ENCODE data around the gene TYRP1. TPM values are rescaled to one million over a fixed set of nuclear protein-coding genes. Genes with fewer than 3 reads are reported as not detected.

The TYRP1 gene
- total RNA-seq, 1 donor from 2014 or later, result not detected

DNA sequence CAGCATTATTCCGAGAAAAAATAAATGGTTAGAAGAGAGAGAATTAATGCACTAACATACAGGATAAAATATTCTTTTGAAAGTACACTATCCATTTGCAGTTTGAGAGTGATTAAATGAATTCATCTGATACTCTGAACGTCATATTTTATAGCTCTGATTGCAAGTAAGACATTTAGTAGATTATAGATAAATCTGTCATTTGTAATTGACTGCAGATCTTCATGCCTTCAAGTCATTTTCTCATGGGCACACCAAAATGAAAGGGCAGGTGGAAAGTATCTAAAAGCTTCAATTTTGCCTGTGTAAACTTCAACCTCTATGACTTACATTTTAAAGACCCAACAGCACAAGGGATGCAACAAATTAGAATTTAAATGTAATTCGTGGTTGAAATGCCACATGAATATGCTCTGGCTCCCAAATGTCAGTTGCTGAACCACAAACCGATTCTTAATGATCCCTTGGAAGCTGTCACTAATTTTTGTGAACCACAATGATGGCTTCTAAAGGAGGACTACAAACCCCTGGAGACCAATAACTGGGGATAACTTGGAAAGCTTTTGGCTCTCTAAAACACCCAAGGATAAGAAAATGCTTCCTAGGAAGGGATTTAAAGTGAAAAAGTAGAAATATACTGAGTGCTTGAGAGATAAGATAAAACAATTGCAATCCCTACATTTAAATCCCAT lies 3.9 kb downstream of the TYRP1 start:
- intact Hi-C loops (cut with micrococcal nuclease), result no loop called here

DNA sequence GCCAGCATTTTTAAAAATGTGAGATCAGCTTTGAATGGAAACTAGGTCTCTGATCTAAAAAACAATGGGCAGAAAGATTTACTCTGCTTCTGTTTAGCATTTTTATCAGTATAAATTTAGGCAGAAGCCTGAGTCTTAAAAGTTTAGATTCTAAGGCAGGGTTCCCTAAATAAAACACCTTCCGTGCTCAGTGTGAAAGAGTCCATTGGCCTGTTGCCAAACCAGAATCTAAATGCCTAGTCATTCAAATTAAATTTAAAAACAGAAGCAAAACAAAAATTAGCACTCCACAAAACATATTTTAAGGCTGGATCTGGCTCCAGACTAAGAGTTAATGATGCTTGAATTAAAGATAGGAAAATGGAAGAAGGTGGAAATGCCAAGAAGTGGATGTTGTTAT lies 4.5 kb downstream of the TYRP1 start:
- intact Hi-C loops (cut with micrococcal nuclease), result no loop called here

DNA sequence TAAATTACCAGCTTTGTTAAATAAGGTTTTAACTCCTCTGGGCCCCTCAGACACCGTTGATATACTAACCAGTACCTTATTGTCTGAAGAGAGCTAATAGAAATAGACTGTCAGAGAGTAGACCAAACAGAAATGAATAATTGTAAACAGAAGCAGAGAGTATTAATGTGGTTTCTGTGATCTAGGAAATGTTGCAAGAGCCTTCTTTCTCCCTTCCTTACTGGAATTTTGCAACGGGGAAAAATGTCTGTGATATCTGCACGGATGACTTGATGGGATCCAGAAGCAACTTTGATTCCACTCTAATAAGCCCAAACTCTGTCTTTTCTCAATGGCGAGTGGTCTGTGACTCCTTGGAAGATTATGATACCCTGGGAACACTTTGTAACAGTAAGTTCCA lies 5.1 kb downstream of the TYRP1 start:
- intact Hi-C loops (cut with micrococcal nuclease), result no loop called here

DNA sequence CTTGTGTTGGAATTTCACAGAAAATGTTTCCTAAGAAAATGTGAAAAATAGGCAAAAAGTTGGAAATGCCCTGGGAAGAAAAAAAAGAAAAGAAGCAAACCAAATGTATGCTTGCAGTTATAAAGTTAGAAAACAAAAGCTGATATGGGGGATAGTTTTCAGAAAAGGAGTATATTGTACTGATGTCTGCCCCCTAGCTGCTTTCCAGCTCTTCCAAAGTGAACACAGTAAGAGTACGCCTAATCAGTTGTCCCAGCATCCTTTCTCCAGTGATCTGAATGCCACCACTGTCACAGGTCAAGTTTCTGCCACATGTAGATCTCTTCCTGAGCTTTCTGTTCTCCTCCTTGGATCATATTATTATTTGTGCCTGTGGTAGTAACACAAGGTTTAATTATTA lies 5.8 kb downstream of the TYRP1 start:
- intact Hi-C loops (cut with micrococcal nuclease), result no loop called here

DNA sequence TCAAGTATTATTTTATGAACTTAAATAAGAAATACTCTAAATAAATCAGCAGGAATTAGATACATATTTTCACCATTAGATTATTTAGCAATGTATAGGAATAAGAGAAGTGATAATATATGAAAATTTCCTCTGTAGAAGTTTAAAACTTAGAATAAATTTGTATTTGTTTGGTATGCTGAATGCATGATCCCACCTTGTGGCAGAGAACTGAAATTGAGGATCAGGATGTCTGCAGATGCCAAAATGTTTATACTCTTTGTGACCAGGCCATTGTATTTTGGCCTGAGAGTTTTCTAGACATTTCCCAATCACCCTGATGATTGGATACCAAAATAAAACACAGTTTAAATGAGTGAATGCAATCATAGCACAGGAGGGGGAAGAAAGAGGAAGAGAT lies 6.3 kb downstream of the TYRP1 start:
- intact Hi-C loops (cut with micrococcal nuclease), result no loop called here

DNA sequence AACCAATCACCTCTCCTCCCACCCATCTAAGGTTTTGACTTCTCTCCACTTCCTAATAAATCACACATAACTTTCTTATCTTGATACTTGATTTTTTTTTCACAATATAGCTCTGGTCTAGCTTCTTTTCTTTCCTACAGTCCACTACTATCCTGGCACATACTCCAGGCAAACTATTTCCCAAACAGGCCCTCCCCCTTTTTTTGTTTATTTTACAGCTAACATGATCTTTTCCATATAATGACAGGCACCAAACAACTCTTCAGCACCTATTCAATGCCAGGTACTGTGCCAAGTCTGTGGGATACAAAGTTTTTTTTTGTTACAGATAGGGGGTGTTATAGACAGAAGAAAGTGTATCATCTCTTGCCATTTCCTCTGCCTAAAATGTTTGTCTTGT lies 7.9 kb downstream of the TYRP1 start:
- intact Hi-C loops (cut with micrococcal nuclease), result no loop called here

DNA sequence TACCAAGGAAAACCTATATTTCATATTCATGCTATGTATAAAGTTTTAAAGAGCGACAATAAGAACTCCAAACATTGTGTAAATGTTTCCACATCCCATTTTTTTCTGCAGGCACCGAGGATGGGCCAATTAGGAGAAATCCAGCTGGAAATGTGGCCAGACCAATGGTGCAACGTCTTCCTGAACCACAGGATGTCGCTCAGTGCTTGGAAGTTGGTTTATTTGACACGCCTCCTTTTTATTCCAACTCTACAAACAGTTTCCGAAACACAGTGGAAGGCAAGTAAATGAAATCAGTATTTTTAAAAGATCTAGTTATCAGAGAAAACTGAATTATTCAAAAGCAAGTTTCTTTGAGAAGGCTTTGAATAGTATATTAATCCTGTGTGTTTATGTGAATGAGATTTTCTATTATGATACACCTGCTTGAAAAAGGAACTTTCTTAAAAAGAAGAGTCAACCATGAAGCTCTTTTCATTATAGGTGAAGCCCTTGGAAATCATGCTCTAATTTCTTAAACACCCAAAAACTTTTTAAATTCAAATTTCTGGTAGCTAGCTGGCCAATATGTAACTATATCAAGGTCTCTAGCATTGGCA lies 9.1 kb downstream of the TYRP1 start:
- intact Hi-C loops (cut with micrococcal nuclease), result no loop called here

DNA sequence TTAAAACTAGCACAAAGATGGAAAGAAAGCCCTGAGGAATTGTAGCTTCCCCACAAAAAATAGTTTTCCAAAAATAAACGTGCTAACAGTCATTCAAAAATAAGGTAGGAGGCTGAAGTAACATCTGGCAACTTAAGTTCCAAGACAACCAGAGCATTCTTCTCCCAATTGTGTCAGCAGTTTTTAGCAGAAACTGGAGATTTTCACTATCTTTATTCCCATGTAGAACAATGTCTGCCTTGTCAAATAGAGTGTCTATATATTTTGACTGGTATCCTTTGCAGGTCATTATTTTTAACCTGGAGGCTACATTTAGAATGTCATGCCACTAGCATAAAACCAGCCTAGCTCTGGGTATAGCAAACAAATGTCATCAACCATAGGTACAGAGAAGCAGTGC lies 10.8 kb downstream of the TYRP1 start:
- intact Hi-C loops (cut with micrococcal nuclease), result no loop called here

DNA sequence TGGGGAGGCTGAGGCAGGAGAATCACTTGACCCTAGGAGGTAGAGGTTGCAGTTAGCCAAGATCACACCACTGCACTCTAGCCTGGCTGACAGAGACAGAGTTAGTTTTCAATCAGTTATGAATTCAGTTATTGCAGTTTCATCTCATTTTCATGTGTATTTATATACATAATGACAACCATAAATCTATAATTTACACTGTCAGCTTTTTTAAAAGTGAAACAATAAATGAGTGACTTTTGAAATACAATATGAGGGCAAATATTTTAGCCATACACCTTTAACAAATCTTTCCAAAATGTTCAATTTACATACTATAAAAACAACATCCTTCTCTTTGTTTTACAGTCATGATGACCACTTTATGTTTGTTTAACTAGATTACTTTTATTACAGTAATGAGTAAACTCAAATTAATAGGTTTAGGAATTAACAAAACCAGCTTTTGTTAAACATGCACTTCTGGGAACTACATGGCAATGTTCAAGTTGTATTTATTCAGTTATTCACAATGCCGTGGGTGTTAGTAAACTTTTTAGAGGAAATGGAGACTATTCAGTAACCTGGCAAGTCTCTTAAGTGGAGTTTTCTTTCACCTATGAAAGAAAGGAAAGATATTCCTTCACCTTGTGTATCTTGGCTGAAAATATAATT lies 12.7 kb downstream of the TYRP1 start:
- intact Hi-C loops (cut with micrococcal nuclease), result no loop called here

DNA sequence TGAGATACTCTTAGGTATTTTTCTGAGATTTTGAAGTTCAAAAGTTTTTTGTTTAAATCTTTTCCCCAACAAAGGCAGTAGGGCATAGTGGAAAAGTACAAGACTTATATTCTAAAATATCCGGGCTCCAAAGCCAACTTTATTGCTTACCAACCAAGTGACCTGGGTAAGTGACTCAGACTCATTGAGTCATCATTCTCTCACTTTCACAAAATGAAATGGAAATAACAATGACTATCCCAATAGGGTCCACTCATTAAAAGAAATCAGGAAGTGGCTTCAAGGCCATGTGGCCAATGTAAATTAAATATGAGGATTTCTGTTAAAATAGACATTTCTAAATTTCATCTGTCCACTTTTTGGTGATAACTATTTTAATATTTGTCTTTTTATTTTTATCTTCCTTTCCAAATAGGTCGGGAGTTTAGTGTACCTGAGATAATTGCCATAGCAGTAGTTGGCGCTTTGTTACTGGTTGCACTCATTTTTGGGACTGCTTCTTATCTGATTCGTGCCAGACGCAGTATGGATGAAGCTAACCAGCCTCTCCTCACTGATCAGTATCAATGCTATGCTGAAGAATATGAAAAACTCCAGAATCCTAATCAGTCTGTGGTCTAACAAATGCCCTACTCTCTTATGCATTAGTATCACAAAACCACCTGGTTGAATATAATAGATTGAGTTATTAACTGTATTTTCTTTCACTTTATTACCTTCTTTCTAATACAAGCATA lies 15.5 kb downstream of the TYRP1 start:
- intact Hi-C loops (cut with micrococcal nuclease), result no loop called here

DNA sequence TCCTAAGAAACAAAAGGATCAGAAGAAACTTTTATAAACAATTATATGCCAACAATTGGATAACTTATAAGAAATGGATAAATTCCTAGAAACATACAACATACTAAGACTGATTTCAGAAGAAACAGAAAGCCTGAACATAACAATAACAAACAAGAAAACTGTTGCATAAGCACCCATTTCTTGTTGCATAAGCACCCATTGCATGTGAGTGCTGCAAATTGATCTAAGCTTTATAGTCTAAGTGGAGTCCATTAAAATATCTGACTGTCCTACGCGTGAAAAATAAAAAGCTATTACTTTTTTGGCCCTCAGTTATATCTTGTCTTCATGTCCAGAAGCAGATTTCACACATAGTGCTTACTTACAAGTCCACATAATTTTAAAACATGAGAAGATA lies 19.3 kb downstream of the TYRP1 start:
- intact Hi-C loops (cut with micrococcal nuclease), result no loop called here

DNA sequence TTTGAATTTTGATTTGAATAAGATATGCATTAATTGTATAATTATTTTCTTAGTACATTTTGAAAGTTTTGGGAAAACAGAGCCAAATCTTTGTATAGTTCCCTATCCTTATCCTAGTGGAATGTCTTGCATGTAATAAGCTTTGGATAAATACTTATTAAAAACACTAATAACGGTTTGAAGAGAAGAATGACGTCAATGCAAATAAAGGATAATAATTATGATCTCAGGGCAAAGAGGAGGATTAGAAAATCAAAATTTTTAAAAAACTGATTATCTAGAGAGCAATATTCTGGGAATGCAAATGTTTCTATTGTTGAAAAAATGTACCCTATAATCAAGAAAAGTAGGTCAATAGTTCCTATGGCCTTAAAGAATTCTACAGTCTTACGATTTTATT lies 22.1 kb downstream of the TYRP1 start:
- intact Hi-C loops (cut with micrococcal nuclease), result no loop called here

DNA sequence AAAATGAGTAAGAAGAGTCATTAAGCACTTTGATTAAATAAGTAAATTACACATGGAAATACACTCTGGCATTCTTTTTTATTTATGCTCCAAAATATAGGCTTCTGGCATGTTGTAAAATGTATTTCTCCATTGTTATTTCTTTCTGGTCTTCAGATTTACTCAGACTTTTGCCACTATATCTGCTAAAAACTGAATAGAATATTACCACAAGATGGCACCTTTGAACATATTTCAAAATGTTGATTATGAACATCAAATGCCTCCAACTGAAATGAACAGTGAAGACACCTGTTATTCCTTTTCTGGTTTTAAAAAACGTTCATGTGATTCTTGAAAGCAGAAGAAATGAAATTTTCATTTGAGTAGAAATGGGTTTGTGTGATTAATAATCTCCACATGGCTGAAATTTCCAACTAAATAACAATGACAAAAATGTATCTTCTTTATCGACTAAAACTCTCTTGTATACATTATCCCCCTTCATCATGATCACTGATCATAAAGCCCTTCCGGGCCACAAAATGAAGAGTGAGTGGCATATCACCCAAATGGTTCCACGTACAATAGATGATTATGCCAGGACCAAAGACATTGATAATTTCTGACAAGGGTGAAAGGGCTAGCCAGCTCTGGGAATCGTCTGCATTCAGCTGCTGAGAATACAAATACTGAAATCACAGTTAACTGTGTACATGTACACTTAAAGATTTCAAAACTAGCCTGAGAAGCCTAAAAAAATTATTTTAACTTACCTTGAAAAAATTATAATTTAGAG lies 23.8 kb downstream of the TYRP1 start:
- intact Hi-C loops (cut with micrococcal nuclease), result no loop called here

DNA sequence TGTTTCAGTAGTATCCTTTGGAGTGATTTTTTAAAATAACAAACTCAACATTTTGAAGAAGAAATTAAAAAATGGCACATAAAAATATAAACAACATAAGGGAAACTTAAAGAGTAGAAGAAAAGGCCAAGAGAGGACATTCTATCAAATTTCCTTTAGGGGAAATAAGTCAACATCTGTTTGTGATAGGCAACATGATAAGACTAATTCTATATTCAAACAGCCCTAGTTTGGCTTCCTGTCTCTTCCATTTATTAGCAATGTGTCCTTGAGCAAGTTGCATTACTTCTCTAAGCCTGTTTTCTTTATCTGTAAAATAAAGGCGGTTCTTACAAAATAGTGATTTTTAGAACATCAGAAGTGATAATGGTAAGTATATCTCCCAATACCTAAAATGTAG lies 24.7 kb downstream of the TYRP1 start:
- intact Hi-C loops (cut with micrococcal nuclease), result no loop called here

DNA sequence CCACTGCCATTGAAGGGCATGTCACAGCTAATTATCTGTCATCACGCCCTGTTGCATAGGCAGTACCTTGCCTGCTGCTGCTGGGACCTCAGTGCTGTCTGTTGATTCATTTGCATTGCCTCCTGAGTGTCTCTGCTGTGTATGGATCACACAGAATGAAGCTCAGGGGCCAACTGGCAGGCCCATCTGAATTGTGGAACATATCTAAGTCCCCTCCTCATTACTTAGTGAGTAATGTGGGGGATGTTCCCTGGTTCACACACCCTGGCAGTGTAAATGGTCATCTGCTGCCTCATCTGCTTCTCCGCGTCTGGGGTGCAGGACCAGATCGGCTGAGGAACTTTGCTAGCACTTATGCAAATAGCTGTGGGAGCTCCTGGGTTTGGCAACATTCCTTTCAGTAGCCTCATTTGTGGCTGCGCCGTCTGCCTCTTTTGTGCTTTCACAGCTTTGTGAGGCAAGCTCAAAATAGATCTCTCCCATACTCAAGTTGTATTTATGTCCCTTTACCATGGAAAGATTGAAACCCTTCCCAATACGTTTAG lies 25.4 kb downstream of the TYRP1 start:
- intact Hi-C loops (cut with micrococcal nuclease), result no loop called here

DNA sequence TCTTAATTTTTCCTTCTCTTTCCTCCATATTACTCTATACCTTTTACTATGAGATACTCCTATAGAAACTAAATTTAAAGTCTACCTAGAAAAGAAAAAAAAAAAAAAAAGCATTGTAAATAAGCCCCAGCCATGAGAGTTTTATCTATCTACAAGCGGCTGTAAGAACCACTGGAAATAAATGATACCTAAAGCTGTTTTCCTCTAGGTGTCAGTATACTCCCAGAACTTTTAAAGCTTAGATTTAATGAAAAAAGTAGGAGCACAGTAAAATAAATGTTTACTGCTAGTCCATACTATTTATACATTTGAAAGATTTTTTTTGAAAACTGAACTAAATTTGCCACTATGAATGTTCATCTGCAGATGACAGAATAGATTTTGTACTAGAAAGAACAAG lies 26.2 kb downstream of the TYRP1 start:
- intact Hi-C loops (cut with micrococcal nuclease), result no loop called here

DNA sequence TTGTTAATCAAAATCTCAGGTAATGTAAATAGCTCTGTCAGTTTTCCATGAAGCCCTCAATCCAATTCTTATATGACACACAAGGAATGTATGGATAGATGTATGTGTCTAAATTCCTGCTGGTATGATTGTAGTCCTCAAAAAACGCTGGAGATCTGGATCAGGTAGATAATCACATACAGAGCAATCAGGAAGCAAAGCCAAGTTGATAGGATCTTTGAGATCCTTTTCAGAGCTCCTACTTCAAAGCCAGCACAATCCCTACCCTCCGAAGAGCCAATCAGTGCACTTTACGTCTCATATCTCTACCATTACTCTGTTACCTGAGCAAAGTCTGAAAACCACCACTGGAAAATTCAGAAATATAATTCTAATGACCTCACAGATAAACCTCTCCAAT lies 27.4 kb downstream of the TYRP1 start:
- intact Hi-C loops (cut with micrococcal nuclease), result loop anchor here (5.0 kb wide), 1 partner anchor 367 kb away; no protein-coding TSS in a partner anchor

DNA sequence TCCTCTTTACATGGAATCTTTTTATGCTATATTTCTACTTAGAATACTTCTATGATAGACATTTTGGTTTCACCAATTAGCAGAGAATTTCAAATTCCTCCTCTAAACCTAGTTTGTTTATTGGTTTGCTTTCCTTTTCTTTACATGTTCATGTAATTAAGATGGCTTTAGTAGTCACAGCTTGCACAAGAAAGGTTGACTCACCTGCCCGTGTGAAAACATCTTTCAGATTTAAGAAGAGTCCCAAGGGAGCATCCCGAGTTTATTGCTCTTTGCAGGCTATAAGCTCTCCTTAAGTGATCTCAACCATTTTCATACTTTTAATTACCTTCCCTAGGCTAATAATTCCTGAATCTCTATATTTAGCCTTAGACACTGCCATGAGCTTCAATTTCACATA lies 28.9 kb downstream of the TYRP1 start:
- intact Hi-C loops (cut with micrococcal nuclease), result loop anchor here (5.0 kb wide), 1 partner anchor 365 kb away; no protein-coding TSS in a partner anchor

DNA sequence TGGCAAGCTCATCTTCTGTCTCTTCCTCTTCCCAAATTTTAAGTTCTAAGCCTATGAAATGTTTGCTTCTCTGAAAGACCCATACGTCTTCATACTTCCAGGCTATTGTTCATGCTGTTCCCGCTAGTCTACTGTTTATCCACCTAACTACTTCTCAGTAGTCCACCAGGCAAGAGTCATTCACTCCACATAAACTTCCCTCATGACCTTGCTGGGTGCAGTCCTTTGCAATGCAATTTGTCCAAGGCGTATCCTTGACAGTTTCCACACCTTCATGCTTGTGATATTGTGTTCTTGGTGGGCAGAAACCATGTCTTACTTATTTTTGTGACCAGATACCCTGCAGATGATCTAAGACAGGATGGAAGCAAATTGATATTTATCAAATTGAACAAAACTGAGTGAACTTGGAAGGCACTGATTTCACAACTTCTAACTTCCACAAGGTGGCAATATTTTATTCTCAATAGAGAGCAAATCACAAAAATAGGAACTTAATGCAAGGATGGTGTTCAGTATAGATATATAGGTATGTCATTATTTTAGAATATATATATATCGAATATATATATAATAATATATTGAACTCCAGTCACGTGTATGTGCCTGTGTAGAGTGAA lies 30.3 kb downstream of the TYRP1 start:
- intact Hi-C loops (cut with micrococcal nuclease), result loop anchor here (5.0 kb wide), 1 partner anchor 364 kb away; no protein-coding TSS in a partner anchor

DNA sequence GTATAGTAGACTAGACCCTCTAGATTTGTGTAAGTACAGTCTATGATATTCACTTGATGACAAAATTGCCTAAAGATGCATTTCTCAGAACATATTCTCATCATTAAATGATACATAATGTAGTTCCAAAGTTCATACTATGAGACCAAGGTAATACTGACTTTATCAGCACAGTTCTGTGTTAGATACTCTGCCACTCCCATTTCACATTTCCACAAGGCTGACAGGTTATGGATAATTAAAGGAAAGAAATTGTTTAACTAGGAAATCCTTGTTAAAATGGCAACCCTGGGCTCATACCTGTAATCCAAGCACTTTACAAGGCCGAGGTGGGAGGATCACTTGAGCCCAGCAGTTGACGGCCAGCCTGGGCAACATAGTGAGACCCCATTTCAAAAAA lies 33.6 kb downstream of the TYRP1 start:
- intact Hi-C loops (cut with micrococcal nuclease), result no loop called here
